Pancreas (tissue), 10 donors: Measurements from ENCODE around the gene GAS2L1. TPM values are rescaled to one million over a fixed set of nuclear protein-coding genes. Genes with fewer than 3 reads are reported as not detected.
A peak's percentile ranks its signal among the peaks of the same experiment; 100 is the strongest.

ENCODE experiments used
- ATAC-seq, 4 donors: fragments of 200-7000 bp; cut with Tn5 transposase; one replicate each; pipeline versions ENCODE4 v1.8.0 to v1.9.1; 2020; ENCODE audit warnings: mild to moderate bottlenecking in 4 of 4, moderate library complexity in 4 of 4
- DNase-seq, 6 donors: peaks; one replicate each; pipeline ENCODE4 v3.0.0-alpha.2; 2020
- FAIRE-seq: peaks from 2 replicates; lab custom pipeline; 2012; peaks lifted over from hg19 to GRCh38; lab: Jason Lieb, UNC
- H3K27ac ChIP-seq, 4 donors: fragments of 200-600 bp; sonication (generic); 1 replicate in 3 of 4; 2 replicates in 1 of 4; pipeline versions ENCODE4 v1.5.0 to v1.8.0; 2020
- H3K27me3 ChIP-seq, 4 donors: fragments of 200-600 bp; one replicate each; pipeline ENCODE4 v1.8.0; 2021
- H3K36me3 ChIP-seq, 3 donors: fragments of 200-600 bp; sonication (generic) in 1 of 3; one replicate each; pipeline versions ENCODE4 v1.5.0 to v1.8.0; 2020 to 2021
- H3K4me1 ChIP-seq, 3 donors: fragments of 200-600 bp; one replicate each; pipeline ENCODE4 v1.8.0; 2021
- H3K4me3 ChIP-seq, 4 donors: fragments of 200-600 bp; sonication (generic) in 2 of 4; one replicate each; pipeline versions ENCODE4 v1.5.0 to v1.8.0; 2020 to 2021
- H3K9me3 ChIP-seq, 4 donors: fragments of 200-600 bp; one replicate each; pipeline ENCODE4 v1.8.0; 2021
- CTCF ChIP-seq, 4 donors: fragments of 200-600 bp; sonication (generic) in 3 of 4; IDR thresholded peaks; one replicate each; pipeline versions ENCODE4 v1.5.0 to v1.8.0; 2021; ENCODE audit warnings: antibody characterized with exemption in 4 of 4
- WGBS, 2 donors: extraction: QIAGEN DNeasy Blood & Tissue Kit; methylation state at CpG; one replicate each; pipeline ENCODE4 v1.1.7; 2013; 5-methylcytosine and 5-hydroxymethylcytosine counted together
- intact Hi-C, 3 donors: fragments of 100-400 bp; cut with DNase I; formaldehyde crosslinking; loops; one replicate each; pipeline versions ENCODE4 v1.11.1 to v1.14.2; 2022
- polyA plus RNA-seq, 2 donors: library from polyadenylated mRNA; stranded (reverse); fragments of 200-250 nt; gene quantifications; one replicate each; pipeline ENCODE4 v1.2.3, GENCODE V29; 2013
- total RNA-seq, 6 donors: library from RNA; stranded (reverse); fragmentation: NEBNext Ultra II Directional in 4 of 6; extraction: Animal tissue kit (Norgen Biotek cat#: 25700) in 4 of 6; gene quantifications; one replicate each; pipeline versions ENCODE4 v1.2.1 to v1.2.4, GENCODE V29; 2021 to 2023
- donor health status: healthy with polysubstance abuse.
- donor health status: DM: no; HTN: no; CAD: no; lungs with moderate emphysema.
- donor health status: DM: no; HTN: no; CAD: no.
- donor health status: control.
- donor health status: control.
- donor health status: Bipolar disorder and iron deficiency.
- donor health status: DM: yes; HTN: yes; CAD: no.
- donor health status: DM: no; HTN: no; CAD: no.
- donor health status: DM: no; HTN: no; CAD: no.
- donor health status: DM: yes; HTN: yes; CAD: no.

Gene GAS2L1
- total and polyA plus RNA-seq, 8 donors = 5.2 to 13.6 (median 8.7) TPM

GRCh38 chr22:29345932-29346331, 39.5 kb downstream of the GAS2L1 start:
- ATAC-seq = no peak
- no peak for FAIRE-seq
- TF ChIP-seq CTCF (IDR thresholded peaks at IDR 0.05) = no peak
- H3K27me3 ChIP-seq = no peaks in the 10 kb centered on the region
- H3K36me3 ChIP-seq = peaks cover 0 to 45% (median 8%) of the 10 kb centered on the region in 3 donors
- no peaks in the 10 kb centered on the region for H3K9me3 ChIP-seq
- peaks cover 29 to 31% (median 31%) of the 10 kb centered on the region in 3 donors for H3K4me1 ChIP-seq
- no peak overlapping the region for H3K27ac ChIP-seq
- intact Hi-C loops = no loop called here
- H3K4me3 ChIP-seq = no peak overlapping the region
- no peak for DNase-seq

DNA sequence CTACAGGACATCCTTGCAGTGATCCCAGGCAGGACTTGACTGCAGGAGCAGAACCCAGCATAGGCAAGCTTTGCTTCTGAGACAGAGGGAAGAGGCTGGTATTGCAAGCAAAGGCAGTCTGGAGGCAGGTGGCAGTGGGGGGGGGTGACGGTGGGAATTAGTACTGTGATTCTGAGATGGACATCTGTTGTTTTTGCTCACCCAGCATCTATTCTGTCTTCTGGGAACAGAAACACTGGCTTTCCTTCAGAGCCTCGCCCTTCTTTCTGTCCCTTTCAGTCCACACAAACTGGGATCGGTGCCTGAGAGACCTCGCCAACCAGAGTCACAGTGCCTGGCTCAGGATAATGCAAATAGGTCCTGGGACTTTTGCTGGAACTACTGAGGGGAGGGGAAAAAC, 40.2 kb downstream of the GAS2L1 start:
- Histone ChIP-seq H3K4me1 (peaks cover 25 to 28% (median 26%) of the 10 kb centered on the region in 3 donors), H3K4me3 (no peak overlapping the region), H3K27ac (no peak overlapping the region), H3K36me3 (peaks cover 3 to 48% (median 8%) of the 10 kb centered on the region in 3 donors), H3K9me3 (no peaks in the 10 kb centered on the region), H3K27me3 (no peaks in the 10 kb centered on the region)
- intact Hi-C loops = no loop called here
- no peak for ATAC-seq
- DNase-seq = no peak
- no peak for FAIRE-seq
- TF ChIP-seq CTCF (IDR thresholded peaks at IDR 0.05) = no peak
- 71 to 77% methylated on average over 4 of the region's 4 CpGs for WGBS, 2 donors

DNA sequence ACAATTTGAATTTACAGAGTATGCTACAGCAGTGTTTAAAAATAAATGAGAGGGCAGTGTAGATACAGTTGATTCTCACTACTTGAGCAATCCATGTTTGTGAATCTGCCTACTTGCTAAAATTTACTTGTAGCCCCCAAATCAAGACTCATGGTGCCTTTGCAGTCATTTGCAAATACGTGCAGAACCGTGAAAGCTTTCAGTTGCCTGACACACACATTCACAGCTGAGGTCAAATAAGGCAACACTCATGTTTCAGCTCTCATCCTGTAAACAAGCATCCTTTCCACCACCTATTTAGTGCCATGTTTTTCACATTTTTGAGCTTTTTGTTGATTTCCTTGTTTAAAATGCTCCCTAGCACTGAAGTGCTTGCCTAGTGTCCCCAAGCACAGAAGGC, 41.6 kb downstream of the GAS2L1 start:
- FAIRE-seq (no peak), DNase-seq (no peak), ATAC-seq (no peak)
- no peaks in the 10 kb centered on the region for H3K27me3 ChIP-seq
- WGBS, 2 donors = 76 to 82% methylated on average over 2 of the region's 2 CpGs
- no peak overlapping the region for H3K27ac ChIP-seq
- TF ChIP-seq CTCF (IDR thresholded peaks at IDR 0.05) = no peak
- H3K9me3 ChIP-seq = no peaks in the 10 kb centered on the region
- intact Hi-C loops = no loop called here
- peaks cover 11 to 14% (median 14%) of the 10 kb centered on the region in 3 donors for H3K4me1 ChIP-seq
- no peak overlapping the region for H3K4me3 ChIP-seq
- H3K36me3 ChIP-seq = peaks cover 11 to 60% (median 12%) of the 10 kb centered on the region in 3 donors

- Histone ChIP-seq H3K27ac (no peak overlapping the region), H3K36me3 (peaks cover 12 to 69% (median 17%) of the 10 kb centered on the region in 3 donors), H3K9me3 (no peaks in the 10 kb centered on the region), H3K27me3 (no peaks in the 10 kb centered on the region), H3K4me3 (no peak overlapping the region), H3K4me1 (peaks cover 2 to 5% (median 5%) of the 10 kb centered on the region in 3 donors)
- intact Hi-C loops = no loop called here
- FAIRE-seq (no peak), ATAC-seq (no peak), DNase-seq (no peak)
- no peak for TF ChIP-seq CTCF (IDR thresholded peaks at IDR 0.05)
- 92 to 94% methylated on average over 18 of the region's 18 CpGs for WGBS, 2 donors
Measured at GRCh38 chr22:29348956-29349355, 42.5 kb downstream of the GAS2L1 start.

DNA sequence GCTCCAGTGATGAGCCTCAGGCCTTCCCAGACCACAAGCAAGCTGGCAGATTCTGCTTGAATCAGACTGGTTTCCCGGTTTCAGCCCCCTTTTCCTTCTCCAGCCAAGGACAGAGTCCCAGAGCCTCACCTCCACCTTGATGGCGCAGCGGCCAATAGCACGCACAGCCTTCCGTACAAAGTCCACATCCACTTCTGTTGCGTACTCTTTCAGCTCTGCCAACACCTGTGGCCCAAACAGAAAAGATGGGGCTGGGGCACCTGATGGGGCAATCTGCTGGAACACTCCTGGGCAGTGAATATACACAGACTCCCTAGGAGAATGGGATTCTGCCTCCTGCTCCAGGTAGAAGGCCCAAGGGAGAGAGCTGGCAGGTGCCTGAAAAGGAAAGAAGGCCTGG, 44.6 kb downstream of the GAS2L1 start:
- Histone ChIP-seq H3K27ac (no peak overlapping the region), H3K9me3 (no peaks in the 10 kb centered on the region), H3K4me3 (no peak overlapping the region), H3K36me3 (peaks cover 13 to 83% (median 24%) of the 10 kb centered on the region in 3 donors), H3K4me1 (no peaks in the 10 kb centered on the region), H3K27me3 (no peaks in the 10 kb centered on the region)
- WGBS, 2 donors = 47 to 48% methylated on average over 6 of the region's 6 CpGs
- FAIRE-seq = no peak
- DNase-seq = peak in 2 of 6 donors; percentile 42 to 63
- ATAC-seq = peak; percentile 53 to 85 (median 78)
- intact Hi-C loops = no loop called here
- no peak for TF ChIP-seq CTCF (IDR thresholded peaks at IDR 0.05)
